Measurements from ENCODE around the gene MMP27.

DNA sequence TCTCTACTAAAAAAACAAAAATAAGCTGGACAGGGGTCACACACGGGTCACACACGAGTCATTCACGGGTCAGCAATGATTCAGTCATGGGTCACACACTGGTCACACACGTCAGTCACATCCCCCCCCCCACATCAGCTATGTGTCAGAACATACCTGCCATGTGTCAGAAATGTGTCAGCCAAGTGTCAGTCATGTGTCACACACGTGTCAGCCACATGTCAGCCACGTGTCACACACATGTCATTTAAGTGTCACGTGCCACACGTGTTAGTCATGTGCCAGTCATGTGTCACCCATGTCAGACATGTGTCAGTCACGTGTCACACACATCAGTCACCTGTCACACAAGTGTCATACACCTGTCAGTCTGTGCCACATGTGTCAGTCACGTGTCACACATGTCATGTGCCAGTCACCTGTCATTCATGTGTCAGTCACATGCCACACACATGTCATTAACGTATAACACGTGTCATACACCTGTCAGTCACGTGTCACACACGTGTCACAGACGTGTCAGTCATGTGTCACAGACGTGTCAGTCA, 51.8 kb downstream of the MMP27 start:
- TF ChIP-seq, protein P1, sequence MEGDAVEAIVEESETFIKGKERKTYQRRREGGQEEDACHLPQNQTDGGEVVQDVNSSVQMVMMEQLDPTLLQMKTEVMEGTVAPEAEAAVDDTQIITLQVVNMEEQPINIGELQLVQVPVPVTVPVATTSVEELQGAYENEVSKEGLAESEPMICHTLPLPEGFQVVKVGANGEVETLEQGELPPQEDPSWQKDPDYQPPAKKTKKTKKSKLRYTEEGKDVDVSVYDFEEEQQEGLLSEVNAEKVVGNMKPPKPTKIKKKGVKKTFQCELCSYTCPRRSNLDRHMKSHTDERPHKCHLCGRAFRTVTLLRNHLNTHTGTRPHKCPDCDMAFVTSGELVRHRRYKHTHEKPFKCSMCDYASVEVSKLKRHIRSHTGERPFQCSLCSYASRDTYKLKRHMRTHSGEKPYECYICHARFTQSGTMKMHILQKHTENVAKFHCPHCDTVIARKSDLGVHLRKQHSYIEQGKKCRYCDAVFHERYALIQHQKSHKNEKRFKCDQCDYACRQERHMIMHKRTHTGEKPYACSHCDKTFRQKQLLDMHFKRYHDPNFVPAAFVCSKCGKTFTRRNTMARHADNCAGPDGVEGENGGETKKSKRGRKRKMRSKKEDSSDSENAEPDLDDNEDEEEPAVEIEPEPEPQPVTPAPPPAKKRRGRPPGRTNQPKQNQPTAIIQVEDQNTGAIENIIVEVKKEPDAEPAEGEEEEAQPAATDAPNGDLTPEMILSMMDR (IDR thresholded peaks at IDR 0.05; ENCODE audit: insufficient read depth, low read length), result no peak
- no peak for TF ChIP-seq POLR2AphosphoS5 (IDR thresholded peaks at IDR 0.05; ENCODE audit: low read depth)
- TF ChIP-seq, protein P2, sequence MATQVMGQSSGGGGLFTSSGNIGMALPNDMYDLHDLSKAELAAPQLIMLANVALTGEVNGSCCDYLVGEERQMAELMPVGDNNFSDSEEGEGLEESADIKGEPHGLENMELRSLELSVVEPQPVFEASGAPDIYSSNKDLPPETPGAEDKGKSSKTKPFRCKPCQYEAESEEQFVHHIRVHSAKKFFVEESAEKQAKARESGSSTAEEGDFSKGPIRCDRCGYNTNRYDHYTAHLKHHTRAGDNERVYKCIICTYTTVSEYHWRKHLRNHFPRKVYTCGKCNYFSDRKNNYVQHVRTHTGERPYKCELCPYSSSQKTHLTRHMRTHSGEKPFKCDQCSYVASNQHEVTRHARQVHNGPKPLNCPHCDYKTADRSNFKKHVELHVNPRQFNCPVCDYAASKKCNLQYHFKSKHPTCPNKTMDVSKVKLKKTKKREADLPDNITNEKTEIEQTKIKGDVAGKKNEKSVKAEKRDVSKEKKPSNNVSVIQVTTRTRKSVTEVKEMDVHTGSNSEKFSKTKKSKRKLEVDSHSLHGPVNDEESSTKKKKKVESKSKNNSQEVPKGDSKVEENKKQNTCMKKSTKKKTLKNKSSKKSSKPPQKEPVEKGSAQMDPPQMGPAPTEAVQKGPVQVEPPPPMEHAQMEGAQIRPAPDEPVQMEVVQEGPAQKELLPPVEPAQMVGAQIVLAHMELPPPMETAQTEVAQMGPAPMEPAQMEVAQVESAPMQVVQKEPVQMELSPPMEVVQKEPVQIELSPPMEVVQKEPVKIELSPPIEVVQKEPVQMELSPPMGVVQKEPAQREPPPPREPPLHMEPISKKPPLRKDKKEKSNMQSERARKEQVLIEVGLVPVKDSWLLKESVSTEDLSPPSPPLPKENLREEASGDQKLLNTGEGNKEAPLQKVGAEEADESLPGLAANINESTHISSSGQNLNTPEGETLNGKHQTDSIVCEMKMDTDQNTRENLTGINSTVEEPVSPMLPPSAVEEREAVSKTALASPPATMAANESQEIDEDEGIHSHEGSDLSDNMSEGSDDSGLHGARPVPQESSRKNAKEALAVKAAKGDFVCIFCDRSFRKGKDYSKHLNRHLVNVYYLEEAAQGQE (IDR thresholded peaks at IDR 0.05; ENCODE audit: insufficient replicate concordance, low read depth), result no peak

All from HL-60 (cell line).